Activated CD4-positive, alpha-beta T cell treated with anti-CD3 and anti-CD28 coated beads, Interleukin-2, amount 50 U/mL, for 48 hours (primary cell): ENCODE measurements around the gene ANAPC1.
"Not testable (repeated sequence)": the region's sequence is repeated elsewhere in the genome, so short reads cannot be mapped to it uniquely, and the experiment has no call there.

Experiments used
- DNase-seq, 2 experiments: peaks; one replicate each; pipeline ENCODE4 v3.0.0-alpha.2; 2020

Gene ANAPC1

GRCh38 chr2:111883661-111884591, at the start of gene ANAPC1:
Gene ANAPC1 (minus strand): TSS chr2:111884193. CDS start chr2:111880825, 3,368 bp downstream.
- DNase-seq: peak; percentile 86 to 90

- DNase-seq: no peak
These were observed 48.9 kb upstream of the ANAPC1 start for GRCh38 chr2:111932841-111933291.

- DNase-seq: peak in 1 of 2 experiments; percentile 30
These were observed 46.9 kb upstream of the ANAPC1 start for GRCh38 chr2:111930875-111931274.

GRCh38 chr2:111930409-111930808, 46.4 kb upstream of the ANAPC1 start:
- peak in 1 of 2 experiments; percentile 18 for DNase-seq

GRCh38 chr2:111927723-111928122, 43.7 kb upstream of the ANAPC1 start:
- no peak for DNase-seq

GRCh38 chr2:111924617-111925107, 40.7 kb upstream of the ANAPC1 start:
- DNase-seq: no peak

GRCh38 chr2:111923276-111923804, 39.3 kb upstream of the ANAPC1 start:
- DNase-seq: no peak

- no peak for DNase-seq
These were observed 36.0 kb upstream of the ANAPC1 start for GRCh38 chr2:111919794-111920608.

- DNase-seq: no peak
These were observed 35.4 kb upstream of the ANAPC1 start for GRCh38 chr2:111919365-111919764.

- no peak for DNase-seq
These were observed 34.4 kb upstream of the ANAPC1 start for GRCh38 chr2:111918383-111918806.

- no peak for DNase-seq
These were observed 33.1 kb upstream of the ANAPC1 start for GRCh38 chr2:111917106-111917505.

GRCh38 chr2:111912547-111912946, 28.6 kb upstream of the ANAPC1 start:
- no peak for DNase-seq

GRCh38 chr2:111911295-111911977, 27.4 kb upstream of the ANAPC1 start:
- DNase-seq: not testable (repeated sequence)

- DNase-seq: no peak
These were observed 26.8 kb upstream of the ANAPC1 start for GRCh38 chr2:111910609-111911277.

GRCh38 chr2:111909997-111910396, 26.0 kb upstream of the ANAPC1 start:
- not testable (repeated sequence) for DNase-seq

GRCh38 chr2:111909079-111909478, 25.1 kb upstream of the ANAPC1 start:
- no peak for DNase-seq

GRCh38 chr2:111908578-111908977, 24.6 kb upstream of the ANAPC1 start:
- DNase-seq: no peak

- no peak for DNase-seq
These were observed 22.2 kb upstream of the ANAPC1 start for GRCh38 chr2:111905990-111906735.

- DNase-seq: not testable (repeated sequence)
These were observed 21.5 kb upstream of the ANAPC1 start for GRCh38 chr2:111905475-111905869.

- no peak for DNase-seq
These were observed 20.9 kb upstream of the ANAPC1 start for GRCh38 chr2:111904726-111905474.
